ENCODE results near the gene SSR1. TPM values are rescaled to one million over a fixed set of nuclear protein-coding genes. Genes with fewer than 3 reads are reported as not detected.
A peak's percentile ranks its signal among the peaks of the same experiment; 100 is the strongest.
"Not testable (repeated sequence)": the region's sequence is repeated elsewhere in the genome, so short reads cannot be mapped to it uniquely, and the experiment has no call there.

Gene SSR1
- total and polyA plus RNA-seq, 2 donors, result 38.9 to 56.9 TPM

- Histone ChIP-seq H3K4me3 (ENCODE audit: low read length in 2 of 2) (no peak overlapping the region), H3K4me1 (ENCODE audit: control insufficient read depth in 2 of 2, insufficient read depth in 2 of 2, low read length in 2 of 2) (no peaks in the 10 kb centered on the region), H3K27me3 (ENCODE audit: control insufficient read depth in 2 of 2, insufficient read depth in 1 of 2, low read length in 1 of 2) (no peaks in the 10 kb centered on the region), H3K36me3 (ENCODE audit: control insufficient read depth in 2 of 2, insufficient read depth in 2 of 2, low read length in 1 of 2) (peaks cover 41 to 70% of the 10 kb centered on the region in 2 donors), H3K27ac (ENCODE audit: low read depth in 1 of 2, low read length in 1 of 2) (no peak overlapping the region), H3K9me3 (ENCODE audit: control insufficient read depth in 2 of 2, insufficient read depth in 1 of 2, low read length in 1 of 2) (no peaks in the 10 kb centered on the region)
- 98% methylated on average over 2 of the region's 2 CpGs for WGBS
- no peak for DNase-seq (ENCODE audit: low read depth in 6 of 9, low spot score in 9 of 9)
Measured at GRCh38 chr6:7296602-7297001, 16.4 kb downstream of the SSR1 start.

- H3K4me1 ChIP-seq (ENCODE audit: control insufficient read depth in 2 of 2, insufficient read depth in 2 of 2, low read length in 2 of 2), result no peaks in the 10 kb centered on the region
- DNase-seq (ENCODE audit: low read depth in 6 of 9, low spot score in 9 of 9), result no peak
- no peaks in the 10 kb centered on the region for H3K27me3 ChIP-seq (ENCODE audit: control insufficient read depth in 2 of 2, insufficient read depth in 1 of 2, low read length in 1 of 2)
- H3K4me3 ChIP-seq (ENCODE audit: low read length in 2 of 2), result no peak overlapping the region
- H3K36me3 ChIP-seq (ENCODE audit: control insufficient read depth in 2 of 2, insufficient read depth in 2 of 2, low read length in 1 of 2), result peaks cover 35 to 69% of the 10 kb centered on the region in 2 donors
- H3K27ac ChIP-seq (ENCODE audit: low read depth in 1 of 2, low read length in 1 of 2), result no peak overlapping the region
- 98% methylated on average over 3 of the region's 3 CpGs for WGBS
- H3K9me3 ChIP-seq (ENCODE audit: control insufficient read depth in 2 of 2, insufficient read depth in 1 of 2, low read length in 1 of 2), result no peaks in the 10 kb centered on the region
Measured at GRCh38 chr6:7295916-7296315, 17.1 kb downstream of the SSR1 start.

- Histone ChIP-seq H3K4me3 (ENCODE audit: low read length in 2 of 2) (no peak overlapping the region), H3K4me1 (ENCODE audit: control insufficient read depth in 2 of 2, insufficient read depth in 2 of 2, low read length in 2 of 2) (no peaks in the 10 kb centered on the region), H3K36me3 (ENCODE audit: control insufficient read depth in 2 of 2, insufficient read depth in 2 of 2, low read length in 1 of 2) (peaks cover 31 to 71% of the 10 kb centered on the region in 2 donors), H3K27me3 (ENCODE audit: control insufficient read depth in 2 of 2, insufficient read depth in 1 of 2, low read length in 1 of 2) (no peaks in the 10 kb centered on the region), H3K27ac (ENCODE audit: low read depth in 1 of 2, low read length in 1 of 2) (no peak overlapping the region), H3K9me3 (ENCODE audit: control insufficient read depth in 2 of 2, insufficient read depth in 1 of 2, low read length in 1 of 2) (no peaks in the 10 kb centered on the region)
- DNase-seq (ENCODE audit: low read depth in 6 of 9, low spot score in 9 of 9), result no peak
- over 99% methylated on average over 6 of the region's 6 CpGs for WGBS
Measured at GRCh38 chr6:7292596-7293255, 20.3 kb downstream of the SSR1 start.

- no peak for DNase-seq (ENCODE audit: low read depth in 6 of 9, low spot score in 9 of 9)
- H3K36me3 ChIP-seq (ENCODE audit: control insufficient read depth in 2 of 2, insufficient read depth in 2 of 2, low read length in 1 of 2), result peaks cover 23 to 61% of the 10 kb centered on the region in 2 donors
- no peak overlapping the region for H3K27ac ChIP-seq (ENCODE audit: low read depth in 1 of 2, low read length in 1 of 2)
- 95% methylated on average over 1 of the region's 1 CpG for WGBS
- H3K4me1 ChIP-seq (ENCODE audit: control insufficient read depth in 2 of 2, insufficient read depth in 2 of 2, low read length in 2 of 2), result no peaks in the 10 kb centered on the region
- H3K4me3 ChIP-seq (ENCODE audit: low read length in 2 of 2), result no peak overlapping the region
- no peaks in the 10 kb centered on the region for H3K27me3 ChIP-seq (ENCODE audit: control insufficient read depth in 2 of 2, insufficient read depth in 1 of 2, low read length in 1 of 2)
- no peaks in the 10 kb centered on the region for H3K9me3 ChIP-seq (ENCODE audit: control insufficient read depth in 2 of 2, insufficient read depth in 1 of 2, low read length in 1 of 2)
Measured at GRCh38 chr6:7290079-7290478, 22.9 kb downstream of the SSR1 start.

GRCh38 chr6:7285416-7285815 is 27.6 kb downstream of the SSR1 start:
- DNase-seq (ENCODE audit: low read depth in 6 of 9, low spot score in 9 of 9), result no peak
- H3K4me1 ChIP-seq (ENCODE audit: control insufficient read depth in 2 of 2, insufficient read depth in 2 of 2, low read length in 2 of 2), result peaks cover 2 to 8% of the 10 kb centered on the region in 2 donors
- H3K4me3 ChIP-seq (ENCODE audit: low read length in 2 of 2), result no peak overlapping the region
- peaks cover 17 to 28% of the 10 kb centered on the region in 2 donors for H3K36me3 ChIP-seq (ENCODE audit: control insufficient read depth in 2 of 2, insufficient read depth in 2 of 2, low read length in 1 of 2)
- no peaks in the 10 kb centered on the region for H3K9me3 ChIP-seq (ENCODE audit: control insufficient read depth in 2 of 2, insufficient read depth in 1 of 2, low read length in 1 of 2)
- WGBS, result 99% methylated on average over 6 of the region's 6 CpGs
- H3K27me3 ChIP-seq (ENCODE audit: control insufficient read depth in 2 of 2, insufficient read depth in 1 of 2, low read length in 1 of 2), result no peaks in the 10 kb centered on the region
- no peak overlapping the region for H3K27ac ChIP-seq (ENCODE audit: low read depth in 1 of 2, low read length in 1 of 2)

GRCh38 chr6:7283676-7284075 is 29.3 kb downstream of the SSR1 start:
- Histone ChIP-seq H3K4me3 (ENCODE audit: low read length in 2 of 2) (no peak overlapping the region), H3K36me3 (ENCODE audit: control insufficient read depth in 2 of 2, insufficient read depth in 2 of 2, low read length in 1 of 2) (peaks cover 13 to 15% of the 10 kb centered on the region in 2 donors), H3K27ac (ENCODE audit: low read depth in 1 of 2, low read length in 1 of 2) (no peak overlapping the region), H3K27me3 (ENCODE audit: control insufficient read depth in 2 of 2, insufficient read depth in 1 of 2, low read length in 1 of 2) (no peaks in the 10 kb centered on the region), H3K9me3 (ENCODE audit: control insufficient read depth in 2 of 2, insufficient read depth in 1 of 2, low read length in 1 of 2) (no peaks in the 10 kb centered on the region), H3K4me1 (ENCODE audit: control insufficient read depth in 2 of 2, insufficient read depth in 2 of 2, low read length in 2 of 2) (peaks cover 2 to 8% of the 10 kb centered on the region in 2 donors)
- WGBS, result 100% methylated on average over 2 of the region's 2 CpGs
- DNase-seq (ENCODE audit: low read depth in 6 of 9, low spot score in 9 of 9), result no peak

- WGBS, result 46% methylated on average over 10 of the region's 10 CpGs
- Histone ChIP-seq H3K27me3 (ENCODE audit: control insufficient read depth in 2 of 2, insufficient read depth in 1 of 2, low read length in 1 of 2) (no peaks in the 10 kb centered on the region), H3K9me3 (ENCODE audit: control insufficient read depth in 2 of 2, insufficient read depth in 1 of 2, low read length in 1 of 2) (no peaks in the 10 kb centered on the region), H3K36me3 (ENCODE audit: control insufficient read depth in 2 of 2, insufficient read depth in 2 of 2, low read length in 1 of 2) (peaks cover 7 to 10% of the 10 kb centered on the region in 2 donors), H3K27ac (ENCODE audit: low read depth in 1 of 2, low read length in 1 of 2) (no peak overlapping the region), H3K4me1 (ENCODE audit: control insufficient read depth in 2 of 2, insufficient read depth in 2 of 2, low read length in 2 of 2) (peaks cover 2 to 8% of the 10 kb centered on the region in 2 donors), H3K4me3 (ENCODE audit: low read length in 2 of 2) (no peak overlapping the region)
- DNase-seq (ENCODE audit: low read depth in 6 of 9, low spot score in 9 of 9), result peak in 1 of 9 donors; percentile 22
Measured at GRCh38 chr6:7282097-7282906, 30.7 kb downstream of the SSR1 start.

GRCh38 chr6:7276199-7276524 is 36.8 kb downstream of the SSR1 start:
- H3K9me3 ChIP-seq (ENCODE audit: control insufficient read depth in 2 of 2, insufficient read depth in 1 of 2, low read length in 1 of 2), result no peaks in the 10 kb centered on the region
- no peak for DNase-seq (ENCODE audit: low read depth in 6 of 9, low spot score in 9 of 9)
- H3K27ac ChIP-seq (ENCODE audit: low read depth in 1 of 2, low read length in 1 of 2), result no peak overlapping the region
- H3K4me3 ChIP-seq (ENCODE audit: low read length in 2 of 2), result no peak overlapping the region
- H3K36me3 ChIP-seq (ENCODE audit: control insufficient read depth in 2 of 2, insufficient read depth in 2 of 2, low read length in 1 of 2), result no peaks in the 10 kb centered on the region
- H3K27me3 ChIP-seq (ENCODE audit: control insufficient read depth in 2 of 2, insufficient read depth in 1 of 2, low read length in 1 of 2), result no peaks in the 10 kb centered on the region
- 65% methylated on average over 7 of the region's 7 CpGs for WGBS
- no peaks in the 10 kb centered on the region for H3K4me1 ChIP-seq (ENCODE audit: control insufficient read depth in 2 of 2, insufficient read depth in 2 of 2, low read length in 2 of 2)

GRCh38 chr6:7274525-7274924 is 38.5 kb downstream of the SSR1 start:
- not testable (repeated sequence) for H3K4me3 ChIP-seq (ENCODE audit: low read length in 2 of 2); H3K27me3 ChIP-seq (ENCODE audit: control insufficient read depth in 2 of 2, insufficient read depth in 1 of 2, low read length in 1 of 2); H3K27ac ChIP-seq (ENCODE audit: low read depth in 1 of 2, low read length in 1 of 2); H3K9me3 ChIP-seq (ENCODE audit: control insufficient read depth in 2 of 2, insufficient read depth in 1 of 2, low read length in 1 of 2); DNase-seq (ENCODE audit: low read depth in 6 of 9, low spot score in 9 of 9); H3K36me3 ChIP-seq (ENCODE audit: control insufficient read depth in 2 of 2, insufficient read depth in 2 of 2, low read length in 1 of 2); H3K4me1 ChIP-seq (ENCODE audit: control insufficient read depth in 2 of 2, insufficient read depth in 2 of 2, low read length in 2 of 2)
- 95% methylated on average over 8 of the region's 8 CpGs for WGBS
